OCI-LY1 (cell line): ENCODE results near the gene ANKMY1.

Experiments
- EZH2 ChIP-seq: fragments of 200-600 bp; sonication (generic), shearing (Covaris generic); IDR thresholded peaks from 2 replicates; pipeline ENCODE4 v1.8.0; 2017; ENCODE audit warnings: borderline replicate concordance, mixed run types, mild to moderate bottlenecking, antibody characterized with exemption, low read length, moderate library complexity, mixed read lengths
- TF ChIP-seq, protein P1 (sequence below): fragments of 200-600 bp; sonication (generic), shearing (Covaris generic); IDR thresholded peaks from 2 replicates; pipeline ENCODE4 v1.5.1; 2017; ENCODE audit warnings: mild to moderate bottlenecking, antibody characterized with exemption, low read length, moderate library complexity, mixed read lengths

DNA sequence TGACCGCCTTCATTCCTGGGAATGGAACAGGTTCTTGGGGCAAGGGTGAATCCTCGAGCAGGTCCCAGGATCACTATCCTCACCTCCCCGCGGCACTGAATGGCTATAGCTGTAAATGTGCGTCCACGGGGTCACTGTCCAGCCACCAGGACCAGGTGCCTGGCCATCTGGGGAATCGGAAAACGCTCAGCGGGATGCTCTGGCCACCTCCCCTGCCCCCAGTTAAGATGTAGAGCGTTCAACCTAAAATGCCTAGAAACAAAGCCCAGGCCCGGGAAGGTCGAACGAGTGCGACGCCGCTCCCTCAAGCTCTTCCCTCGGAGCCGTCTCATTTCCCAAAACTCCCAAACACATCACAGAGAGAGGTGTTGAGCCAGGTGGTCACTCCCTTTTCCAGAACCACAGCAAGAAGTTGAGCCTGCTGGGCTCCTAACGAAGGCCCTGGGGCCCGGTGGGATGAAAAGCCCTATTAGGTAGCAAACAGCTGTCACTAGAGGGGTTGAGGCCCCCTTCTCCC, 28.0 kb upstream of the ANKMY1 start:
- TF ChIP-seq, protein P1, sequence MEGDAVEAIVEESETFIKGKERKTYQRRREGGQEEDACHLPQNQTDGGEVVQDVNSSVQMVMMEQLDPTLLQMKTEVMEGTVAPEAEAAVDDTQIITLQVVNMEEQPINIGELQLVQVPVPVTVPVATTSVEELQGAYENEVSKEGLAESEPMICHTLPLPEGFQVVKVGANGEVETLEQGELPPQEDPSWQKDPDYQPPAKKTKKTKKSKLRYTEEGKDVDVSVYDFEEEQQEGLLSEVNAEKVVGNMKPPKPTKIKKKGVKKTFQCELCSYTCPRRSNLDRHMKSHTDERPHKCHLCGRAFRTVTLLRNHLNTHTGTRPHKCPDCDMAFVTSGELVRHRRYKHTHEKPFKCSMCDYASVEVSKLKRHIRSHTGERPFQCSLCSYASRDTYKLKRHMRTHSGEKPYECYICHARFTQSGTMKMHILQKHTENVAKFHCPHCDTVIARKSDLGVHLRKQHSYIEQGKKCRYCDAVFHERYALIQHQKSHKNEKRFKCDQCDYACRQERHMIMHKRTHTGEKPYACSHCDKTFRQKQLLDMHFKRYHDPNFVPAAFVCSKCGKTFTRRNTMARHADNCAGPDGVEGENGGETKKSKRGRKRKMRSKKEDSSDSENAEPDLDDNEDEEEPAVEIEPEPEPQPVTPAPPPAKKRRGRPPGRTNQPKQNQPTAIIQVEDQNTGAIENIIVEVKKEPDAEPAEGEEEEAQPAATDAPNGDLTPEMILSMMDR, result no peak
- TF ChIP-seq EZH2, result no peak
